GM10847 (cell line): ENCODE measurements around the gene GARIN5B.

Experiments used
- POLR2A ChIP-seq: IDR thresholded peaks from 2 replicates; pipeline ENCODE4 v1.6.1; 2011; ENCODE audit not compliant: insufficient read length; ENCODE audit errors: extremely low read depth

Gene GARIN5B

GRCh38 chr19:55391702-55392615, 28.9 kb upstream of the GARIN5B start:
- TF ChIP-seq POLR2A, result no peak

- TF ChIP-seq POLR2A, result no peak
Observed at GRCh38 chr19:55391191-55391670, 28.2 kb upstream of the GARIN5B start.

GRCh38 chr19:55390461-55390880, 27.4 kb upstream of the GARIN5B start:
- TF ChIP-seq POLR2A, result no peak

- peak; percentile 16 for TF ChIP-seq POLR2A
Observed at GRCh38 chr19:55389386-55390317, 26.6 kb upstream of the GARIN5B start.

GRCh38 chr19:55387736-55388497, 24.9 kb upstream of the GARIN5B start:
- no peak for TF ChIP-seq POLR2A

- no peak for TF ChIP-seq POLR2A
Observed at GRCh38 chr19:55386493-55386971, 23.5 kb upstream of the GARIN5B start.

GRCh38 chr19:55385724-55386492, 22.8 kb upstream of the GARIN5B start, which contains the start of gene RPL28:
Gene RPL28, plus strand, starts transcription at chr19:55385932. Its CDS starts 426 bp downstream, at chr19:55386358.
- TF ChIP-seq POLR2A, result peak; percentile 99

- TF ChIP-seq POLR2A, result no peak
Observed at GRCh38 chr19:55384920-55385723, 22.1 kb upstream of the GARIN5B start.

- no peak for TF ChIP-seq POLR2A
Observed at GRCh38 chr19:55384131-55384919, 21.3 kb upstream of the GARIN5B start, which contains the start of gene TMEM238. Gene TMEM238, minus strand, starts transcription at chr19:55384292. Its CDS starts 33 bp downstream, at chr19:55384259.

GRCh38 chr19:55383279-55384130, 20.4 kb upstream of the GARIN5B start:
- TF ChIP-seq POLR2A, result peak; percentile 43

GRCh38 chr19:55382522-55383054, 19.5 kb upstream of the GARIN5B start:
- TF ChIP-seq POLR2A, result no peak
